PC-3 (cell line): ENCODE results near the gene PTH2. TPM values are rescaled to one million over a fixed set of nuclear protein-coding genes. Genes with fewer than 3 reads are reported as not detected.
A peak's percentile ranks its signal among the peaks of the same experiment; 100 is the strongest.

Experiments
- ATAC-seq: fragments of 200-7000 bp; cut with Tn5 transposase; 2 replicates; pipeline ENCODE4 v1.9.1; 2020; ENCODE audit warnings: mild to moderate bottlenecking, moderate library complexity
- BruUV-seq: library from RNA; stranded (reverse); fragments of 400-500 nt; replicated peaks from 2 replicates; lab custom pipeline; 2021; lab: Mats Ljungman, UMichigan
- CTCF ChIA-PET: fragments of 300-600 bp; sonication (Branson Sonifier 250); formaldehyde crosslinking; loops from one replicate; lab custom pipeline; 2022; ENCODE audit warnings: antibody characterized with exemption; lab: Charles Lee
- POLR2A ChIA-PET: fragments of 300-600 bp; sonication (Branson Sonifier 250); formaldehyde crosslinking; loops from one replicate; lab custom pipeline; 2022; ENCODE audit warnings: antibody characterized with exemption; ENCODE audit not compliant: unreplicated experiment; lab: Charles Lee
- DNase-seq: peaks from one replicate; pipeline ENCODE4 v3.0.0-alpha.2; 2015
- H2AFZ ChIP-seq: fragments of 300-600 bp; sonication (generic); 2 replicates; pipeline ENCODE4 v1.6.0; 2016; ENCODE audit warnings: antibody characterized with exemption, low read length
- H3F3A ChIP-seq: fragments of 300-600 bp; sonication (generic); one replicate; pipeline ENCODE4 v1.6.0; 2017; ENCODE audit warnings: antibody characterized with exemption, low read length, control low read depth, mild to moderate bottlenecking; ENCODE audit not compliant: unreplicated experiment
- H3K27ac ChIP-seq: fragments of 300-600 bp; sonication (generic); 2 replicates; pipeline ENCODE4 v1.5.1; 2016; ENCODE audit warnings: mild to moderate bottlenecking, low read length
- H3K27me3 ChIP-seq: fragments of 300-600 bp; sonication (generic); 2 replicates; pipeline ENCODE4 v1.6.1; 2016; ENCODE audit warnings: low read length, mixed read lengths
- H3K36me3 ChIP-seq: fragments of 300-600 bp; sonication (generic); 2 replicates; pipeline ENCODE4 v1.6.1; 2016; ENCODE audit warnings: low read depth, mixed run types, low read length, mixed read lengths
- H3K4me1 ChIP-seq: fragments of 300-600 bp; sonication (generic); 2 replicates; pipeline ENCODE4 v1.5.1; 2016; ENCODE audit warnings: low read length; ENCODE audit not compliant: insufficient read depth
- H3K4me2 ChIP-seq: fragments of 300-600 bp; sonication (generic); 2 replicates; pipeline ENCODE4 v1.6.0; 2016; ENCODE audit warnings: low read length
- H3K4me3 ChIP-seq: fragments of 300-600 bp; sonication (generic); 2 replicates; pipeline ENCODE4 v1.5.1; 2016; ENCODE audit warnings: mild to moderate bottlenecking, low read length, mixed read lengths
- H3K79me2 ChIP-seq: fragments of 300-600 bp; sonication (generic); 2 replicates; pipeline ENCODE4 v1.6.1; 2017; ENCODE audit warnings: low read length, mixed read lengths
- H3K9ac ChIP-seq: fragments of 300-600 bp; sonication (generic); 2 replicates; pipeline ENCODE4 v1.6.0; 2016; ENCODE audit warnings: mild to moderate bottlenecking, low read length
- H3K9me2 ChIP-seq: fragments of 300-600 bp; sonication (generic); replicated peaks from 2 replicates; pipeline ENCODE4 v1.6.1; 2016; ENCODE audit warnings: mixed run types, low read length, mixed read lengths
- H3K9me3 ChIP-seq: fragments of 300-600 bp; sonication (generic); 2 replicates; pipeline ENCODE4 v1.6.1; 2016; ENCODE audit warnings: low read length, mixed read lengths
- H4K20me1 ChIP-seq: fragments of 300-600 bp; sonication (generic); 2 replicates; pipeline ENCODE4 v1.6.1; 2016; ENCODE audit warnings: low read length, mixed read lengths
- CTCF ChIP-seq: fragments of 300-600 bp; sonication (generic); conservative IDR thresholded peaks from 2 replicates; pipeline ENCODE4 v1.5.1; 2017; ENCODE audit warnings: antibody characterized with exemption, low read depth, mild to moderate bottlenecking, low read length
- EZH2 ChIP-seq: fragments of 300-600 bp; sonication (generic); IDR thresholded peaks from one replicate; pipeline ENCODE4 v1.6.1; 2017; ENCODE audit warnings: antibody characterized with exemption, mild to moderate bottlenecking, low read length; ENCODE audit not compliant: unreplicated experiment
- EZH2phosphoT487 ChIP-seq: fragments of 300-600 bp; sonication (generic); IDR thresholded peaks from 2 replicates; pipeline ENCODE4 v1.6.1; 2018; ENCODE audit warnings: mild to moderate bottlenecking, antibody characterized with exemption, low read length, borderline replicate concordance
- intact Hi-C: fragments of 100-400 bp; cut with micrococcal nuclease; formaldehyde crosslinking; loops from 2 replicates; pipeline ENCODE4 v1.9.0; 2023
- total RNA-seq: library from RNA; depleted of rRNA; stranded (reverse); fragments of >200 nt; gene quantifications from 2 replicates; pipeline ENCODE4 v1.2.3, GENCODE V29; 2014

Gene PTH2
- total RNA-seq, 1 experiment from 2014 or later = not detected

- Histone ChIP-seq H4K20me1 (no peaks in the 10 kb centered on the region), H3K79me2 (no peaks in the 10 kb centered on the region), H3K36me3 (no peaks in the 10 kb centered on the region), H3K27ac (no peak overlapping the region), H3F3A (no peaks in the 10 kb centered on the region), H2AFZ (peak overlapping the region; percentile 100; the same call in 1 of the 2 replicates), H3K4me2 (peak overlapping the region; percentile 100), H3K9me3 (no peaks in the 10 kb centered on the region), H3K9ac (no peak overlapping the region), H3K9me2 (no peaks in the 10 kb centered on the region), H3K4me1 (no peaks in the 10 kb centered on the region), H3K27me3 (peaks cover 48% of the 10 kb centered on the region), H3K4me3 (peak overlapping the region; percentile 87)
- intact Hi-C loops = no loop called here
- no peak for TF ChIP-seq CTCF
- no peak for TF ChIP-seq EZH2phosphoT487
- TF ChIP-seq EZH2 = no peak
- DNase-seq (peak; percentile 20), ATAC-seq (no peak)
- CTCF ChIA-PET = interaction anchor here (0.6 kb wide), 3 partner anchors 51 to 126 kb away, joined by 3 to 6 read pairs (median 5); no protein-coding TSS in a partner anchor
- POLR2A ChIA-PET = no interaction called here
- no TSS peak for BruUV-seq
Observed at GRCh38 chr19:49442354-49442753, 19.1 kb upstream of the PTH2 start.

- POLR2A ChIA-PET = no interaction called here
- H3K9me3 ChIP-seq = no peaks in the 10 kb centered on the region
Observed at GRCh38 chr19:49441960-49442350, 18.7 kb upstream of the PTH2 start.

More at GRCh38 chr19:49441960-49442350, 18.7 kb upstream of the PTH2 start:
- Histone ChIP-seq H3K9me2 (no peaks in the 10 kb centered on the region), H3K4me3 (no peak overlapping the region), H4K20me1 (no peaks in the 10 kb centered on the region), H3K27ac (no peak overlapping the region), H3K79me2 (no peaks in the 10 kb centered on the region), H3F3A (no peaks in the 10 kb centered on the region), H3K36me3 (no peaks in the 10 kb centered on the region), H3K9ac (no peak overlapping the region), H3K4me2 (peak overlapping the region; percentile 100; the same call in 1 of the 2 replicates), H3K27me3 (peaks cover 50% of the 10 kb centered on the region), H2AFZ (no peak overlapping the region), H3K4me1 (no peaks in the 10 kb centered on the region)
- DNase-seq (no peak), ATAC-seq (no peak)
- no peak for TF ChIP-seq EZH2phosphoT487
- no peak for TF ChIP-seq CTCF
- no peak for TF ChIP-seq EZH2
- intact Hi-C loops = no loop called here
- no TSS peak for BruUV-seq
- CTCF ChIA-PET = interaction anchor here (0.6 kb wide), 1 partner anchor 80 kb away, joined by 4 read pairs; the partner anchor contains the start of gene TEAD2
